RPMI7951 (cell line): Measurements from ENCODE around the gene FAM90A26. TPM values are rescaled to one million over a fixed set of nuclear protein-coding genes. Genes with fewer than 3 reads are reported as not detected.
"Not testable (repeated sequence)": the region's sequence is repeated elsewhere in the genome, so short reads cannot be mapped to it uniquely, and the experiment has no call there.

Source experiments
- DNase-seq: peaks from one replicate; pipeline ENCODE4 v3.0.0-alpha.2; 2012; ENCODE audit warnings: low read depth
- total RNA-seq: library from RNA; depleted of rRNA; stranded (reverse); fragments of >200 nt; shearing (Covaris generic); gene quantifications from 2 replicates; pipeline ENCODE4 v1.2.3, GENCODE V29; 2014; rRNA removed

The FAM90A26 gene, protein sequence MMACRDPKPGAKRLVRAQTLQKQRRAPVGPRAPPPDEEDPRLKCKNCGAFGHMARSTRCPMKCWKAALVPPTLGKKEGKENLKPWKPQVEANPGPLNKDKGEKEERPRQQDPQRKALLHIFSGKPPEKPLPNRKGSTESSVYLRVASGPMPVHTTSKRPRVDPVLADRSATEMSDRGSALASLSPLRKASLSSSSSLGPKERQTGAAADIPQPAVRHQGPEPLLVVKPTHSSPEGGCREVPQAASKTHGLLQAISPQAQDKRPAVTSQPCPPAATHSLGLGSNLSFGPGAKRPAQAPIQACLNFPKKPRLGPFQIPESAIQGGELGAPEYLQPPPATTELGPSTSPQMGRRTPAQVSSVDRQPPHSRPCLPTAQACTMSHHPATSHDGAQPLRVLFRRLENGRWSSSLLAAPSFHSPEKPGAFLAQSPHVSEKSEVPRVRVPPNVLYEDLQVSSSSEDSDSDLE
- total RNA-seq = not detected in 2 replicates

DNA sequence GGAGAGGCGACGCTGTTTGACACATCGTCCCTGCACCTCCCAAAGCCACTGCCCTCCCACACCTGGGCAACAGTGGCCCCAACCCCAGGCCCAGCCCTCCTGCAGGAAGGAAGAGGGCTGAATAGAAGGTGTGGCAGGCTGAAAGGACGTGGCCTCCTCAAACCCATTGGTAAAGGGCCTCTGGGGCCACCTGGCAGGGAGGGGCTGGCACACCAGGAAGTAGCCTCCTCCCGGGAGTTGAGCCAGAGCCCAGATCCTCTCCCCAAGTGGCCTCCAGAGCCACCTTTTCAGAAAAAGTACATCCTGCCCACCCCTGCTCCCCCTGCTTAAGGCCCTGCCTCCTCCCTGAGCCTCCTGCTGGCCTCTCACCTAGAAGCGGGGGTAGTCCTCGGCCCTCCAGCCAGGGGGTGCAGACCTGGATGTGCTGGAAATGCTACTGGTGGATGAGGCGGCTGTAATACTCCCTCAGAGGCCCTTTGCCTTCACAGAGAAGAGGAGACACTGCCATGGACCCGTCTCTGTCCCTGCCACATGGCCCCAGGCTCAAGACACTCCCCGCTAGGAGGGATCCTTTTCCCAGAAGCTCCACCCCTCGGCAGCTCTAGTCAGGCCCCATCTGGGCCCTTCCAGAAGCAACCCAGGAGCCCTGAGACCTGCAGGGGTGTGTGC, at the start of gene FAM90A26:
Gene FAM90A26 (plus strand): TSS at position 619 of the 669 bp plus-strand sequence. CDS start 2,764 bp downstream, outside the sequence.
- not testable (repeated sequence) for DNase-seq

DNA sequence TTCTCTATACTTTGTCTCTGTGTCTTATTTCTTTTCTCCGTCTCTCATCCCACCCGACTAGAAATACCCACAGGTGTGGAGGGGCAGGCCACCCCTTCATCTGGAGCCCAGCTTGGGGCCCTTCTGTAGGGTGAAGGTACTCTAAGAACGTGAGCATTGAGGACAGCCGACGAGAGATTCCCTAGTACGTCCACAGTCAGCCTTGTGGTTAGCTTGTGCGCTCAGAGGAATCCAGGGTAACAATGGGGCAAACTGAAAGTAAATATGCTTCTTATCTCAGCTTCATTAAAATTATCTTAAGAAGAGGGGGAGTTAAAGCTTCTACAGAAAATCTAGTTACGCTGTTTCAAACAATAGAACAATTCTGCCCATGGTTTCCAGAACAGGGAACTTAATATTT, 47.5 kb upstream of the FAM90A26 start:
- not testable (repeated sequence) for DNase-seq

DNA sequence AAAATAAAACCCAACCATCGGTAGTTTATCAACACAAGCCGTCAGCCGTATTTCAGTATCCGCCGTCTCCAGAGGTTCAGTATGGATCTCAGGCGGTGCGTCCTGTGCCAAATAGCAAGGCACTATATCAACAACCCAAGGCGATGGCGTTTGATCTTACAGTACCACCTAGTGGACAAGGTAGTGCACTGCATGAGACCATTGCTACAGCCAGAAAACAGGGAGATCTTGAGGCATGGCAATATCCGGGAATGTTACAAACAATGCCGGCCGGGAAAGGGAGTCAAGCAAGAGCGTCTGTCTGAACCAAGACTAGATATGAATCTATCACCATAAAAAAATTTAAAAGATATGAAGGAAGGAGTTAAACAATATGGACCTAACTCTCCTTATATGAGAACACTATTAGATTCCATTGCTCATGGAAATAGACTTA, 46.6 kb upstream of the FAM90A26 start:
- peak; percentile 44 for DNase-seq

DNA sequence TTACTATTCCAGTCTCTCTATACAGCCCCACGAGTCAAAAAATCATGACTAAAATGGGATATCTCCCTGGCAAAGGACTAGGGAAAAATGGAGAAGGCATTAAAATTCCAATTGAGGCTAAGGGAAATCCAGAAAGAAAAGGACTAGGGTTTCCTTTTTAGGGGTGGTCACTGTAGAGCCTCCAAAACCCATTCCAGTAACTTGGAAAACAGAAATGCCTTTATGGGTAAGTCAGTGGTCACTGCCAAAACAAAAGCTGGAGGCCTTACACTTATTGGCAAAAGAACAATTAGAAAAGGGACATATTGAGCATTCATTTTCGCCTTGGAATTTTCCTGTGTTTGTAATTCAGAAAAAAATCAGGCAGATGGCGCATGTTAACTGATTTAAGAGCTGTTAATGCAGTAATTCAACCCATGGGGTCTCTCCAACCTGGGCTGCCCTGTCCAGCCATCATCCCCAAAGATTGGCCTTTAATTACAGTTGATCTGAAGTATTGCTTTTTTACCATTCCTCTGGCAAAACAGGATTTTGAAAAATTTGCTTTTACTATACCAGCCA, 44.5 kb upstream of the FAM90A26 start:
- not testable (repeated sequence) for DNase-seq

DNA sequence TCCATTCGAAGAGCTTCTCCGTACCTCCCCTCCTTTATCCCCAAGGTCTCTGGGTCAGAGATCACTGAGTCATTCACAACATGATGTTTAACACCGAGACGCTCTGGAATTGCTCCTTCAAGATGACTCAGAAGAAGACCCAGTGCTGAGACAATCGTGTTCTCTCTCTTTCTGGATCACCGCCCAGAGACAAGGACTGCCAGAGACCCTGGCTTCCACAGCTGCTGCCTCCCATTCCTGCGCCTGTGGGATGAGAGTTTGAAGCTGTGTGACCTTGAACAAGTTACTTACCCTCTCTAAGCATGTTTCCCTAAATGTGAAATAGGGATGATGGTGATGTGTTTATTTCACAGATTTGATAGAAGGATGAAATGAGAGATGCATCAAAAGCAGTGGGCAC, 38.8 kb upstream of the FAM90A26 start:
- DNase-seq = not testable (repeated sequence)

DNA sequence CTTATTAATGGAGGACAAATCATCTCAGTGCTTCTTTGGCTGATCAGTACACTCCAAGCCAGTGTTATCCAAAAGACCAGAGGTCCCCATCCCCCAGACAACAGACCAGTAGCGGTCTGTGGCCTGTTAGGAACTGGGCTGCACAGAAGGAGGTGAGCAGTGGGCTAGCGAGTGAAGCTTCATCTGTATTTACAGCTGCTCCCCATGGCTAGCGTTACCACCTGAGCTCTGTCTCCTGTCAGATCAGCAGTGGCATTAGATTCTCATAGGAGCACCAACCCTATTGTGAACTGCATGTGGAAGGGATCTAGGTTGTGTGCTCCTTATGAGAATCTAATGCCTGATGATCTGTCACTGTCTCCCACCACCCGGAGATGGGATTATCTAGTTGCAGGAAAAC, 37.4 kb upstream of the FAM90A26 start:
- DNase-seq = not testable (repeated sequence)

DNA sequence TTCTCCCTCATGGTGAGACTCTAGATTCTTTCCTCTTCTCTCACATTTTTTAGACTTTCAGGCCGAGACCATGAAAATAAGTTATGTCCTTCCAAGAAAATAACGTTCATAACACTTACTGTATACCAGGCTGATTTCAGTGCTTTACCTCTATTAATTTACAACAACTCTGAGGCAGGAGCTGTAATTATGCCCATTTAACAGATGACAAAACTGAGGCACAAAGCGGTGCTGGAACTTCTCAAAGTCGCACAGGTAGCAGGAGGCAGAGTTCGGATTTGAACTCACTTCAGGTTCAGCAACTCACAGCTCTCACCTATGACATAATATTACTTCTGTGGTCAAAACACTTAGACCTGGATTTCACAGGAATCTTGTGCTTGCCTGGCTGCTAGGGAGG, 36.2 kb upstream of the FAM90A26 start:
- not testable (repeated sequence) for DNase-seq

DNA sequence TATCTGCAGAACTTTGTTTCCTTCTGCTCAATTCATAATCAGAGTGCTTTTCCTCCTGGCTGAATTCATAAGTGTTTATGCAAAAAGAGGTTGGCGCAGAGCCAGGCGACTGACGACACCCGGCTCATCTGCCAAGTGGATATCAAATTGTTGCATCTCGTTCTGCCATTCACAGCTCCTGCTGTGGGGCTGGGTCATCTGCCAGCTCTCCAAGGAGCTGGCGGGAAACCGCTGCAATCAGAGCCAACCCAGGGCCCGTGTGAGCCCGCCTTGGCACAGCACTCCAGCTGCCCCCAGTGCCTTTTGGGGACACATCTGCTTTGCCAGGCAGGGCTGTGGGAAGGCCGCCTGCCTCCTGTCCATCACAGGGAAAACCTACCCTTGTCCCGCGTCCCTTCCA, 35.7 kb upstream of the FAM90A26 start:
- not testable (repeated sequence) for DNase-seq

DNA sequence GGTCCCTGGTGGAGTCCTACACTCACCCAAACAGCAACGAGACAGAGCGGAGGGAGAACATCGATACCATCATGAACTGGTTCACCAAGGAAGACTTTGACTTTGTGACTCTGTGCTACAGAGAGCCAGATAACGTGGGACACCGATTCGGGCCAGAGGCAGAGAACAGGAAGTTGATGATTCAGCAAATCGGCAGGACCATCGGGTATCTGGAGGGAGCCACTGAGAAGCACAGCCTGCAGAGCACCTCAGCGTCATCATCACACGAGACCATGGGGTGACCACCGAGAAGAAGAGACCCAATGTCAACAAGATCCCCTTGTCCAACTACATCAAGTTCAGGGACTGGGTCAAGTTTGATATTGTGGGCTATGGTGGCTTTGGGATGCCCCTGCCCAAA, 29.2 kb upstream of the FAM90A26 start:
- not testable (repeated sequence) for DNase-seq

DNA sequence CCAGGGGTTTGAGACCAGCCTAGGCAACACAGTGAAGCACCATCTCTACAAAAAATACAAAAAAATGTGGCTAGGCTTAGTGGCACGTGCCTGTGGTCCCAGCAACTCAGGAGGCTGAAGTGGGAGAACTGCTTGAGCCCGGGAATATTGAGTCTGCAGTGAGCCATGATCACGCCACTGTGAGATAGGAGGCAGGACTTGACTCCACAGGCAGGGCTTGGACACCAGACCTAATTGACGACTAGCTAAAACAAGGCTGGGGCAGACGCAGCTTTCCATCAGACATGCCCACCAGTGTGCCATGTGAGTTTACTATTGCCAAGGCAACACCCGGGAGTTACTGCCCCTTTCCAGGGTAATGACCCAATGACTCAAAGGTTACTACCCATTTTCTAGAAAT, 27.4 kb upstream of the FAM90A26 start:
- DNase-seq = not testable (repeated sequence)

DNA sequence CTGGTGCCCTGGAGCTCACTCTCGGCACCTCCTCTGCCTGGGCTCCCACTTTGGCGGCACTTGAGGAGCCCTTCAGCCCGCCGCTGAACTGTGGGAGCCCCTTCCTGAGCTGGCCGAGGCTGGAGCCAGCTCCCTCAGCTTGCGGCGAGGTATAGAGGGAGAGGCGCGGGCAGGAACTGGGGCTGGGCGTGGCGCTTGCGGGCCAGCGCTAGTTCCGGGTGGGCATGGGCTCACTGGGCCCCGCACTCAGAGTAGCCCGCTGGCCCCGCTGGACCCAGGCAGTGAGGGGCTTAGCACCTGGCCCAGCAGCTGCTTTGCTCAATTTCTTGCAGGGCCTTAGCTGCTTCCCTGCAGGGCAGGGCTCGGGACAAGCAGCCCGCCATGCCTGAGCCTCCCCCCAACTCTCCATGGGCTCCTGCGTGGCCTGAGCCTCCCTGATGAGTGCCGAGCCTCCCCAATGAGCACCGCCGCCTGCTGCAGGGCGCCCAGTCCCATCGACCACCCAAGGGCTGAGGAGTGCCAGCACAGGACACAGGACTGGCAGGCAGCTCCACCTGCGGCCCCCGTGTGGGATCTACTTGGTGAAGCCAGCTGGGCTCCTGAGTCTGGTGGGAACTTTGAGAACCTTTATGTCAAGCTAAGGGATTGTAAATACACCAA, 26.7 kb upstream of the FAM90A26 start:
- no peak for DNase-seq

DNA sequence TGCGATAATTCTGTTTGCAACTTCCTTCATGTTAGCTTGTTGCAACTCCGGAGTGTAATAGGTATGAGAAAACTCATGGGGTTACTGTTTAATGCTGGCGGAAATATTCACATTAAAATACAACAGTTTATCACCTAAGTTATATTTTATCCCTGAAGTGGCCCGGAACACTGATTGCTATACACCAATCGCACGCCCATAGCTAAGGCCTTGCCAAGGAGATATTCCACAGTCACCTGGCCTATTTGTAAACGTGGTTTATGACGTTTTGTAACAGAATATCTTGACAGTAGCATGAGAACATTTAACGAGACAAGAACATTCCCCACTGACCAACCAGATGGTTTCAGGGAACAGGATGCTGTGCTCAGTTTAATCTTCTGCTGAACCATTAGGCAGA, 23.2 kb upstream of the FAM90A26 start:
- no peak for DNase-seq

DNA sequence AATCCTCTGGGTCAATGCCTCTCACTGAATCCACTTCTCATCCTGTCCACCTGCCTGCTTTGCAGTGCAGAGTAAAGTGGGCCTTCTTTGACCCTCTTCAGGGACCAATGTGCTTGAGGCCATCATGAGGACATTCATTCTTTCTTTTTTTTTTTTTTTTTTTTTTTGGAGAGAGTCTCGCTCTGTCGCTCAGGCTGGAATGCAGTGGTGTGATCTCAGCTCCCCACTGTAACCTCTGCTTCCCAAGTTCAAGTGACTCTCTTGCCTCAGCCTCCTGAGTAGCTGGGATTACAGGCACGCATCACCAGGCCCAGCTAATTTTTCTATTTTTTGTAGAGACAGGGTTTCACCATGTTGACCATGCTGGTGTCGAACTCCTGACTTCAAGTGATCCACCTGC, 22.8 kb upstream of the FAM90A26 start:
- not testable (repeated sequence) for DNase-seq

DNA sequence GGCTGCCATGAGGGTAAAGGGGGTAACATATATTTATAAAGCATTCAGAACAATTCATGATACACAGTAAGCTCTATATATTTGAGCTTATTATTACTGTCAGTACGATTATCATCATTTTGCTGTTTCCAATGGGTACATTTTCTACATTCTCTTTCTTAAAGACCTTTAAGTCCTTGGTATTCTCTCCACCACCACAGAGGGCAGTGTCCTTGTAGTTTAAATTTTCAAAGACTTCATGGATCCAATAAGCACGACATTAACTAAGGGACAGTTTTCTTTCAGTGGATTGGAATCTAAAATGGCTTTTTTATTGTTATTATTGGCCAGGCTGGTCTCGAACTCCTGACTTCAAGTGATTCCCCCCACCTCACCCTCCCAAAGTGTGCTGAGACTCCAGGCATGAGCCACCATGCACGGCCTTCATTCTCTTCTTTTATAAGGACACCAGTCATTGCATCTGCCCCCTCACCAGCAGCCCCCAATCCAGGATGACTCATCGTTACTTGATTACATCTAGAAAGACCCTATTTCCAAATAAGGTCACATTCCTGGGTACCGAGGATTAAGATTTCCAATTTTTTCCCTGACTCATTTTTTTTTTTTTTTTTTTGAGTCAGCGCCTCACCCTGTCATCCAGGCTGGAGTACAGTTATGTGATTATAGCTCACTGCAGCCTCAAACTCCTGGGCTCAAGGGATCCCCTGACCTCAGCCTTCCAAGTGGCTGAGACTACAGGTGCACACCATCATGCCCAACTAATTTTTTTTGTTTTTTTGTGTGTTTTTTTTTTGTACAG, 21.4 kb upstream of the FAM90A26 start:
- not testable (repeated sequence) for DNase-seq

DNA sequence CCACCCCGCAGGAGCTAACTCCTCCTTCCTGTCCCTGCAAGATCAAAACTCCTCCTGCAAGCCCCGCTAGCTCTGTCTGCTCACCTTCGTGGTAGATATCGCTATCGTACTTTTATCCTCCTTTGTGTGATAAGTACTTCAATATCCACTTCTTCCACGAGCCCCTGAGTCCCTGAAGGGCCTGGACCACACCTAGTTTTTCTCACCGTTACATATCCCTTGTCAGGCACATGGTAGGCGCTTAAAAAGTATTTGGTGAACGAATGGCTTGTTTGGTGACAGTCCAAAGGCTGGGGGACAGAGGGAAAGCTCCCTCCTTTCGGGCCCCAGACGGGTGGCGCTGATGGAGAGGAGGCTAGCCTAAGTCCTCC, 18.4 kb upstream of the FAM90A26 start:
- not testable (repeated sequence) for DNase-seq

DNA sequence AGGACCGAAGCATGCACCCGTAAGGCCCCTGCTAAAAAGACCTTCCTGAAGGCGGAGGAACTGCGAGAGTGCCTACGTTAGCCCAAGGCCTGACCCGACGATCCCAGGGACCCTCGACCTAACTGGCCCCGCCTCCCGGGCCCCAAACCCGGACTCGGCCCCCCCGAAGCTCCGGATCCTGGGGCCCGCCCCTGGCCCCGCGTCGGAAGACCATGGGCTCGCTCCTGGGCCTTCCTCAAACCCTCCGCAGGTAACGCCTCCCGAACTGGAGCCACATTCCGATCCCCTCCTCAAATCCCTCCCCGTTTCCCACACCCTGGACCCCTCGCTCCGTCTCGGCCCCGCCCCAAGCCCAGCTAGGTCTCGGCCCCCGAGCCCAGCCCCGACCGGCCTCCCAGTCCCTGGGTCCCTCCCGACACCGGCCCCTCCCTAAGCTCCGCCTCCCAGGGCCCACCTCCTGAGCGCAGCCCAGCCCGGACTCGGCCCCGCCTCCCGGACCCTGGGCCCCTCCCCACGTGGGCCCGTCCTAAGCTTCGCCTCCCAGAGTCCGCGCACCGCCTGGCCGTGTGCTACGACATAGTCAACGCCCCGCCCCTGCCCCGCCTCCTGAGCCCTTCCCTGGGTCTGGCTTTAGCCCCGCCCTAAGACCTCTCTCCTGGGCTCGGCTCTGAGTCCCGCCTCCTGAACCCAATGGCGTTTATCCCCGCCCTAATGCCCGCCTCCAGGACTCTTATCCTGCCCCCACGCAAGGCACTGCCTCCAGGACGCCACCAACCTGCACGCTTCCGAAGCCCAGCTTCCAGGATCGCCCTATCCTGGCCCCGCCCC, 17.8 kb upstream of the FAM90A26 start:
- peak; percentile 84 for DNase-seq

DNA sequence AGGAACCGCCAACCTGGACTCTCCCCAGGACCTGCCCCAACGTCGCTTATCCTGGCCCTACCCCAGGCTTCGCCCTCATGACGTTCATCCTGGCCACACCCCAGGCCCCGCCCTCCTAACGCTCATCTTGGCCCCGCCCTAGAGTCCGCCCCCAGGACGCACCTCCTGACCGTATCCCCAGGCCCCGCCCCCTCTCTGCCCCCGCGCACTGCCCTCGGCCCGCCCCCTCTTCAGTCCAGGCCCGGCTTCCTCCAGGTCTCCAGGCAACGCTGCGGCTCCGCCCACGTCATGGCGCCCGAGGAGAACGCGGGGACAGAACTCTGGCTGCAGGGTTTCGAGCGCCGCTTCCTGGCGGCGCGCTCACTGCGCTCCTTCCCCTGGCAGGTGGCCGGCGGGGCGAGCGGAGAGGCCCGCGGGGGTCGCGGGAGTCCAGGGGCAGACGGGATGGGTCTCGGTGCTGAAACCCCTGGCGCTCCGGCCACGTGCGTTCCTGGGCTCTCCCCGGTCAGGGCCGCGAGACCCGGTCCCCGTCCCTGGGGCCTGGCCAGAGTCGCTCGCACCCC, 17.1 kb upstream of the FAM90A26 start:
- peak; percentile 89 for DNase-seq

DNA sequence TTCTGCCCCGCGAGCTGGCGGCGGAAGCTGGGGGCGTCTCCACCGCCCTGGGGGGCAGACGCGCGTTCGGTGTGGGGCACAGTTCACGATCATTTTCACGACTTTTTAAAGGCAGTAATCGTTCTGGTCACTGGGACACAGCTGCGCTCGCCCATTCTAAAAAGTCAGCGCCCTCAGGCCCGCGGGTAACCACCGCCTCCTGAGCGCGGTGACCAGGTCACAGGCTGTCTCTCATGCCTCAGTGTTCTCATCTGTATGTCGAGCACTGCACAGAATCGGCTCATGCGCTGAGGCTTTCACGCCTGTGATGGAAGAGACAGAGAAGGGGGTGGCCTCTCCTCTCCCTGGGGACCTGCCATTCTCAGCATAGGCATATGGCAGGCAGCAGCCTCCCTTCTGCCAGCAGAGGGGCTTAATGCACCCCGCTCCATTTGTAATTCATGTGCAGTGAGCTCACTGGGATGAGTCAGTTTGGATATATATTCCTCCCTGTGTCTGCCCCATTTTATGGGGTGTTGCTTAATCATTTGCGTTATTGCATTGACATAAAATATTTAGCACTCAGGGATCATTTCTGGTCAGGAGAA, 16.5 kb upstream of the FAM90A26 start:
- DNase-seq = peak; percentile 4

DNA sequence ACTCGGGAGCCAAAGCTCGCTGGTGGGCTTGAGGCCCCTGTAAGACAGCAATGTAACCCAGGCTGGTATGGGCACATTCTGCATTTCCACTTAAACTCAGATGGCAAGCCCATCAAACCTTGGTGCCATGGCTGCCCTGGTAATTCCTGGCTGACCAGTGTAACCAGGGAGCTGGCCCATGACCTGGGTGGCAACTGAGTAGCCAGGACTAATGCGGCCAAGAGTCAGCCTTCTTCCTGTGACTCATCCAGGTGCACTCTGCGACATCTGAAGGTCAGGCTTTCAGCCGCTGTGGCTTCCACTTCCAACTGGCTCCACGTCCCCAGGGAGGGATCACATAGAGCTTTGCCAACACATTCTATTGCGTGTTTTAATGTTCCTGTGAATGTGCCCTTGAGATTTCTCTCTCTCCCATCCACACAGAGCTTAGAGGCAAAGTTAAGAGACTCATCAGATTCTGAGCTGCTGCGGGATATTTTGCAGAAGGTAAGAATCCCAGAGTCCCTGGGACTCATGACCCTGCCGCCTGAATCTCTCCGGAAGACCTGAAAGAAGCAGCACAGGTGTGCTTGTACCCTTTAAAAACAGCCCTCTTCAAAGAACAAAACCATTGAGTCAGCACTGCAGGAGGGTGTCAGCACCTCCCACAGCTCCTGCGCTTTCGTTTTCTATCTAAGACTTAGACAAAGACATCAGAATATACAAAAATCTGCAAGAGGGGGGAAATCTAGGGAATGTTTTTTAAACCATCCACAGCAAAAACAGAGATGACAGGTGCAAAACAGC, 14.9 kb upstream of the FAM90A26 start:
- DNase-seq = not testable (repeated sequence)
